C4-2B (cell line): ENCODE results near the gene NFIA.

Experiments used
- H3K27ac ChIP-seq: fragments of 450-650 bp; 2 replicates; pipeline ENCODE4 v1.5.1; 2017
- ZFX ChIP-seq: fragments of 450-650 bp; IDR thresholded peaks from 2 replicates; pipeline ENCODE4 v1.6.1; 2017
- TF ChIP-seq, protein P1 (sequence below): fragments of 450-650 bp; conservative IDR thresholded peaks from 2 replicates; pipeline ENCODE4 v1.5.1; 2017; ENCODE audit warnings: mild to moderate bottlenecking

The NFIA gene

DNA sequence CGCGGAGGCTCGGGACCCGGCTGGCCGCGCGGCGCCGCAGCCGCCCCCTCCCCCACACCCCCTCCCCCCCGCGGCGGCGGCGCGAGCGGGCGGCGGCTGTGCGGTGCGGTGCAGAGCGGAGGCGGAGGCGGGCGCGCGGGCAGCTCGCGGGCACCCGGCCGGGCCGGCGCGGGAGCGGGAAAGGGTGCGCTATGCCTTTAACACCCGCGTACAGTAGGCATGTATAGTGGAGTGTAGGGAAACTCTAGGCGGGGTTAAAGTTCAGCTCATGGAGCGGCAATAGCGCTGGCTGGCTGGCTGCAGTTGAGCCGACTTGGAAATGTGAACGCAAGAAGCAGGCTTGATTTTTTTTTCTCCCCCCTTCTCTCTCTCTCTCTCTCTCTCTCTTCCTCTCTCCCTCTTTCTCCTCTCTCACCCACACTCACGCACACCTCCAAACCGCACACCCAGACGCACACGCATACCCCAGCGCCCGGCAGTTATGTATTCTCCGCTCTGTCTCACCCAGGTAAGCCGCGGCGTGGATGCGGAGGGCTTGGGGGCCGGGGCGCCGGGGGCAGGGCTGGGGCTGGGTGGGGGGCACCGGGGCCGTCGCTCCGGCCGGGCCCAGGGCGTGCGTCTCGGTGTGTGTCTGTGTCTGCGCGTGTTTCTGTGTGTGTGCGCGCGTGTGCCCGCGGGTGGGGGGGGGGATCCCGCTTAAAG is at the start of gene NFIA:
NFIA (plus strand) TSS at position 251 of the 702 bp plus-strand sequence.
- TF ChIP-seq, protein P1, sequence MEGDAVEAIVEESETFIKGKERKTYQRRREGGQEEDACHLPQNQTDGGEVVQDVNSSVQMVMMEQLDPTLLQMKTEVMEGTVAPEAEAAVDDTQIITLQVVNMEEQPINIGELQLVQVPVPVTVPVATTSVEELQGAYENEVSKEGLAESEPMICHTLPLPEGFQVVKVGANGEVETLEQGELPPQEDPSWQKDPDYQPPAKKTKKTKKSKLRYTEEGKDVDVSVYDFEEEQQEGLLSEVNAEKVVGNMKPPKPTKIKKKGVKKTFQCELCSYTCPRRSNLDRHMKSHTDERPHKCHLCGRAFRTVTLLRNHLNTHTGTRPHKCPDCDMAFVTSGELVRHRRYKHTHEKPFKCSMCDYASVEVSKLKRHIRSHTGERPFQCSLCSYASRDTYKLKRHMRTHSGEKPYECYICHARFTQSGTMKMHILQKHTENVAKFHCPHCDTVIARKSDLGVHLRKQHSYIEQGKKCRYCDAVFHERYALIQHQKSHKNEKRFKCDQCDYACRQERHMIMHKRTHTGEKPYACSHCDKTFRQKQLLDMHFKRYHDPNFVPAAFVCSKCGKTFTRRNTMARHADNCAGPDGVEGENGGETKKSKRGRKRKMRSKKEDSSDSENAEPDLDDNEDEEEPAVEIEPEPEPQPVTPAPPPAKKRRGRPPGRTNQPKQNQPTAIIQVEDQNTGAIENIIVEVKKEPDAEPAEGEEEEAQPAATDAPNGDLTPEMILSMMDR, result no peak
- no peak for TF ChIP-seq ZFX
- peak within 1 kb of the TSS; percentile 98 for H3K27ac ChIP-seq

DNA sequence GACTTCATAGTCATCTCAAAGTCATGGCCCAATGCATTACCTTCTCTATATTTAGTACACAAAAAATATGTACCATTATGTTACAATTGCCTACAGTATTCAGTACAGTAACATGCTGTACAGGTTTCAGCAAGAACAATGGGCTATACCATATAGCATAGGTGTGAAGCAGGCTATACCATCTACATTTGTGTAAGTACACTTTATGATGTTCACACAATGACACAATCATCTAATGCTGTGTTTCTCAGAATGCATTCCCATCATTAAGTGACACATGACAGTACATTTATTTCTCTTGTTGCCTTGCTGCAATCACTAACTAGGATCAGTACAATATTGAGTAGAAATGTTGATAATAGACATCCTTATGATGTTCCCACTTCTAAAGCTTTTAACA is 46.5 kb upstream of the NFIA start:
- TF ChIP-seq, protein P1, result no peak
- TF ChIP-seq ZFX, result no peak
- no peak overlapping the region for H3K27ac ChIP-seq

DNA sequence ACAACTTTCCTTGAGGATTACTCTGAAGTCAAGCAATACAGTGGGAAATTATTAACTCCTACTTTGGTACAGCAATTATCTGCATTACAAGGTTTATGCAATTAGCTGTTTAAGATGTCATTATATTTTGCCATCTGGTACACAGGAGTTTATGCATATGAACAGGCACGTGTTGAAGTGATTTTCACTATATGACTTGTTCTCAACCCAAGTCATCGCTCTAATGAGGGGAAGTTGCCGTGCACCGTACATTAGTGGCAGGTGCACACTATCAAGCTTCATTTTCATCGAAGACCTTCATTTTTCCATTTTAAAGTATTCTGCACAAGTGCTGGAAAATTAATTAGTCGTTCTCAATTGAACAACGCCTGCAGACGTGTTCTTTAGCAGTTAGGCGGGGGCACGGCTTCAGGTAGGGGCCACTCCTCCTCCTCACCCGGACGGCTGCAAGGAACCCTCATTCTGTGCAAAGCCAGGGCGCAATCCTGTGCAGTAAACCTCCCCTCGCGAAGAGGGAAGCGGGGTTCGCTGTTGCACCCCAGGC is 39.8 kb upstream of the NFIA start:
- TF ChIP-seq, protein P1, result no peak
- TF ChIP-seq ZFX, result no peak
- peak overlapping the region; percentile 1; the same call in 1 of the 2 replicates for H3K27ac ChIP-seq

DNA sequence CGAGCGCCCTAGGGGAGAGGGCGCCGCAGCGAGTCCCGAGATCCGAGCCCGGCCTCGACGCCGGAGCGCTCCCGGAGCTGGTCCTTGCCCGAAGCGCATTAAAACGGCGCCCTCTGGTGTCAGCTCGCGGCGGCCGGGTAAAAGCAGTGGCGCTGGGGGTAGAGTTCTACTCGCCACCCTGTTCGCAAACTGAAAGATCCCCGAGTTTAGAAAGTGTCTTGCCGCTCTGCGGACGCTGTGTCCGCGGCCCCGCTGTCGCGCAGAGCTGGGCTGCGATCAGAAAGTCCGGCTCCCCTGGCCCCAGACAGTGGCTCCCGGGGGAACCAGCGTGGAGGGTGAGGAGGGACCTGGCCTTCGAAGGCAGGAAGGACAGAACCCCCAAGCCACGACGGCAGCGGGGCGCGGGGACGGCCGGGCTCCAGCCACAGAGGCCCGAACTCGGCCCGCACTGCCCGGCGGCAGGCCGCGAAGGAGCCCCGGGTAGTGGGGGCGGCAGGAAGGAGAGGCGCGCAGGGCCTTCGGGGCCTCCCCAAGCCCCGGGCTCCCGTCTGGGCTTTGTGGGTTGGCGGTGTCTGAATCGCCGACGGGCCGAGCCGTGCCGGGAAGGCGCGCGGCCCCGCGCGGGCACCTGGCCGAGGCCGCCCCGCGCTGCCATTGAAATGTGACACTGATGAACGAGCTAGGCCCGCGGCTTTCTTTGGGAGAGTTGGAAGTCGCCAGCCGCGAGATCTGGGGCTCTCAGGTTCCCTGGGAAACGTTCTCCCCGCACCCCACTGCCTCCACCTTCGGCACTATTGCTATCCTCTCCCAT is 39.1 kb upstream of the NFIA start:
- no peak for TF ChIP-seq ZFX
- TF ChIP-seq, protein P1, result peak; percentile 95
- H3K27ac ChIP-seq, result peak overlapping the region; percentile 1; the same call in 1 of the 2 replicates

DNA sequence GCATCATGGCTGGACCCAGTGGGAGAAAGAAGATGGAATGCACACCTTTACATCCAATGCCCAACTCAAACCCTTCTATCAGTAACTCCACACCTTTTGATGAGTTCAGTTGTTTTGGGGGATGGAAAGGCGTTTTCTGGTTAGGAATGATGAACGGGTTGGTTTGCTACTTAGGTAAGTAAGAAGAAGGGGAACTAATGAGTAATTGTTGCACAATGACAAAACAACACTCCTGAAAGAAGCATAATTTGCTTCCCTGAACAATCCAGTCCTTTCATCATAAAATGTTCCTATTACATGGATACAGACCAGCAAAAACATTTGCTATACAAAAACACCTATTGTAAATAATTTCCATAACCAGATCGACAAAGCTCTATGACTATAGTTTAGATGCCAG is 35.9 kb upstream of the NFIA start:
- no peak overlapping the region for H3K27ac ChIP-seq
- TF ChIP-seq, protein P1, result no peak
- TF ChIP-seq ZFX, result no peak

DNA sequence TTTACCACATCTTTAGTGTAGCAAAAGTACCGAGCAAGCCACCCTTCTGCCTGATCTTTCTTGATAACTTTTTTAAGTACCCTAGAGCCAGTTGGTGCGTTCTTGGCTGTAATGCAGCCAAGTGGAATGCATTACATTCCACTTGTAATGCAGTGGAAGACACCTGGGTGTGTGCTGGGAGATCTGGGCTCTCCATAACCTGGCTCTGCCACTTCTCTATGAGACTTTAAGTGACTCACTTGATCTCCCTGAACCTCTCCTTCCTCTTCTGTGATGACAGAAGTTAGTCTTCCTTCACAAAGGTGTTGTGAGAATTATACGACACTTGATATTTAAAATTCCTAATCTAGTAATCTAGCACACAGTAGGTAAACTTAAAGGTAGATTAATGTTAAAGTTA is 35.3 kb upstream of the NFIA start:
- TF ChIP-seq, protein P1, result no peak
- TF ChIP-seq ZFX, result no peak
- H3K27ac ChIP-seq, result no peak overlapping the region
